HepG2 (cell line): ENCODE data around the gene SDK1. TPM values are rescaled to one million over a fixed set of nuclear protein-coding genes. Genes with fewer than 3 reads are reported as not detected.

Experiments
- ATAC-seq: fragments of 200-7000 bp; cut with Tn5 transposase; 3 replicates; pipeline ENCODE4 v1.9.1; 2020; ENCODE audit warnings: mild to moderate bottlenecking, moderate library complexity
- BruUV-seq: library from RNA; stranded (reverse); fragments of 400-500 nt; replicated peaks from 2 replicates; lab custom pipeline; 2021; lab: Mats Ljungman, UMichigan
- CTCF ChIA-PET: fragments of 300-600 bp; formaldehyde crosslinking; extraction: SDS; loops from one replicate; lab custom pipeline; 2021; ENCODE audit warnings: low total read pairs, inconsistent platforms, low intra/inter-chr PET ratio; lab: Yijun Ruan, JAX
- POLR2A ChIA-PET: fragments of 350-600 bp; sonication (Branson Sonifier 250); formaldehyde crosslinking; loops from one replicate; lab custom pipeline; 2020; ENCODE audit warnings: antibody characterized with exemption, inconsistent platforms; lab: Yijun Ruan, JAX
- DNase-seq: peaks from one replicate; pipeline ENCODE4 v3.0.0-alpha.2; 2015; ENCODE audit warnings: low spot score
- FAIRE-seq: peaks from 3 replicates; lab custom pipeline; 2011; peaks lifted over from hg19 to GRCh38; lab: Jason Lieb, UNC
- H2AFZ ChIP-seq: one replicate; pipeline ENCODE4 v1.6.1; 2011; ENCODE audit warnings: low read length, inconsistent platforms
- H3K27ac ChIP-seq: fragments of 300-600 bp; 3 replicates; pipeline ENCODE4 v1.8.0; 2011; ENCODE audit warnings: mixed run types, mild to moderate bottlenecking, mixed read lengths, low read length, inconsistent platforms; ENCODE audit not compliant: insufficient read depth; ENCODE audit errors: extremely low read length
- H3K27me3 ChIP-seq, 2 experiments: fragments of 200-600 bp in 1 of 2; 2 replicates in 1 of 2; 3 replicates in 1 of 2; pipeline versions ENCODE4 v1.6.0 to v1.8.0; 2011; ENCODE audit warnings: low read length in 2 of 2, mild to moderate bottlenecking in 2 of 2, moderate library complexity in 2 of 2, inconsistent platforms in 1 of 2; ENCODE audit not compliant: insufficient read depth in 2 of 2, control insufficient read depth in 1 of 2
- H3K36me3 ChIP-seq, 2 experiments: fragments of 200-600 bp in 1 of 2; replicated peaks in 1 of 2; 2 replicates in 1 of 2; 3 replicates in 1 of 2; pipeline versions ENCODE4 v1.5.1 to v1.8.0; 2011; ENCODE audit warnings: low read length in 2 of 2, inconsistent platforms in 1 of 2; ENCODE audit not compliant: insufficient read depth in 2 of 2, control insufficient read depth in 1 of 2
- H3K4me1 ChIP-seq: 2 replicates; pipeline ENCODE4 v1.5.1; 2012; ENCODE audit warnings: low read length, inconsistent platforms; ENCODE audit not compliant: insufficient read depth
- H3K4me2 ChIP-seq: 2 replicates; pipeline ENCODE4 v1.6.0; 2011; ENCODE audit warnings: low read depth, low read length, inconsistent platforms
- H3K4me3 ChIP-seq, 3 experiments: fragments of 200-600 bp in 1 of 3; sonication (generic), shearing (Covaris generic) in 1 of 3; replicated peaks in 1 of 3; 2 replicates each; pipeline ENCODE4 v1.5.1; 2011 to 2016; ENCODE audit warnings: low read length in 3 of 3, inconsistent platforms in 2 of 3, low read depth in 2 of 3, mild to moderate bottlenecking in 2 of 3, control low read depth in 1 of 3, mixed read lengths in 1 of 3; ENCODE audit not compliant: insufficient read depth in 1 of 3
- H3K79me2 ChIP-seq: one replicate; pipeline ENCODE4 v1.6.1; 2011; ENCODE audit warnings: low read length, inconsistent platforms; ENCODE audit not compliant: insufficient read depth
- H3K9ac ChIP-seq: 2 replicates; pipeline ENCODE4 v1.6.0; 2011; ENCODE audit warnings: mild to moderate bottlenecking, low read depth, low read length, inconsistent platforms; ENCODE audit not compliant: insufficient read depth
- H3K9me3 ChIP-seq: 2 replicates; pipeline ENCODE4 v1.5.1; 2012; ENCODE audit warnings: mild to moderate bottlenecking, low read length
- H4K20me1 ChIP-seq: 2 replicates; pipeline ENCODE4 v1.6.0; 2011; ENCODE audit warnings: inconsistent platforms, mild to moderate bottlenecking, low read length, moderate library complexity; ENCODE audit not compliant: insufficient read depth
- SOX5 ChIP-seq: IDR thresholded peaks from 2 replicates; pipeline ENCODE4 v1.6.1; 2016; ENCODE audit warnings: borderline replicate concordance
- STAG1 ChIP-seq: sonication (generic); formaldehyde crosslinking; IDR thresholded peaks from 2 replicates; pipeline ENCODE4 v1.4.0; 2020; ENCODE audit warnings: missing genetic modification reagents
- TAF15 ChIP-seq: fragments of 200-400 bp; formaldehyde crosslinking; IDR thresholded peaks from one replicate; pipeline ENCODE4 v1.6.1; 2018; ENCODE audit warnings: mild to moderate bottlenecking, low read depth, low read length; ENCODE audit not compliant: poor library complexity, severe bottlenecking
- ZNF225 ChIP-seq: sonication (generic); formaldehyde crosslinking; IDR thresholded peaks from 2 replicates; pipeline ENCODE4 v1.4.0; 2020; ENCODE audit warnings: mild to moderate bottlenecking, missing genetic modification reagents
- ZNF263 ChIP-seq: sonication (generic); formaldehyde crosslinking; IDR thresholded peaks from 2 replicates; pipeline ENCODE4 v1.4.0; 2020; ENCODE audit warnings: missing genetic modification reagents
- ZNF292 ChIP-seq: sonication (generic); formaldehyde crosslinking; IDR thresholded peaks from 2 replicates; pipeline ENCODE4 v1.8.1; 2022; ENCODE audit warnings: mild to moderate bottlenecking, low read depth, missing genetic modification reagents, borderline replicate concordance
- ZNF431 ChIP-seq: sonication (generic); formaldehyde crosslinking; IDR thresholded peaks from 2 replicates; pipeline ENCODE4 v1.9.0; 2022; ENCODE audit warnings: missing genetic modification reagents, low read depth, mild to moderate bottlenecking, borderline replicate concordance
- ZNF451 ChIP-seq: sonication (generic); formaldehyde crosslinking; IDR thresholded peaks from 2 replicates; pipeline ENCODE4 v1.5.0; 2020; ENCODE audit warnings: mild to moderate bottlenecking, missing genetic modification reagents
- ZNF652 ChIP-seq: IDR thresholded peaks from 2 replicates; pipeline ENCODE4 v1.6.1; 2016; ENCODE audit warnings: low read depth, borderline replicate concordance
- WGBS: methylation state at CpG from one replicate; pipeline ENCODE4 v1.1.6; 2017; ENCODE audit warnings: low lambda C conversion rate; 5-methylcytosine and 5-hydroxymethylcytosine counted together
- in situ Hi-C: cut with HindIII; loops from 2 replicates; pipeline ENCODE4 v1.10.0; 2017; ENCODE audit warnings: low pct_unique_long_range_greater_than_20kb; ENCODE audit not compliant: extremely low pct_ligation_motif_present
- intact Hi-C: fragments of 100-400 bp; cut with micrococcal nuclease; formaldehyde crosslinking; loops from one replicate; pipeline ENCODE4 v1.10.0; 2022; ENCODE audit not compliant: unreplicated experiment
- polyA plus RNA-seq, 8 experiments: library from polyadenylated mRNA; depleted of rRNA in 3 of 8; stranded (reverse) in 7 of 8; unstranded in 1 of 8; fragments of >200 nt; fragmentation: Illumina TruSeq in 4 of 8; extraction: Trizol in 4 of 8; gene quantifications; 2 replicates each; pipeline versions ENCODE4 v1.2.1 to v1.2.3, GENCODE V29; 2011 to 2016; ENCODE audit warnings: low read depth in 4 of 8, missing spikeins in 1 of 8, mixed read lengths in 1 of 8; ENCODE audit not compliant: insufficient read depth in 1 of 8
- total RNA-seq, 5 experiments: library from RNA; depleted of rRNA; stranded (reverse); fragments of >200 nt; fragmentation: Illumina TruSeq; extraction: Trizol; gene quantifications; 2 replicates each; pipeline ENCODE4 v1.2.3, GENCODE V29; 2016; ENCODE audit warnings: low read depth in 1 of 5
- TF ChIP-seq, protein P1 (sequence below): sonication (generic); formaldehyde crosslinking; IDR thresholded peaks from 2 replicates; pipeline ENCODE4 v1.5.1; 2020; ENCODE audit warnings: missing genetic modification reagents, mild to moderate bottlenecking, borderline replicate concordance

Gene SDK1
- total and polyA plus RNA-seq, 2 of the 13 experiments (the other 11 are each of a cell fraction or from before 2014, with no cell fraction given): 0.35 to 2.4 TPM

DNA sequence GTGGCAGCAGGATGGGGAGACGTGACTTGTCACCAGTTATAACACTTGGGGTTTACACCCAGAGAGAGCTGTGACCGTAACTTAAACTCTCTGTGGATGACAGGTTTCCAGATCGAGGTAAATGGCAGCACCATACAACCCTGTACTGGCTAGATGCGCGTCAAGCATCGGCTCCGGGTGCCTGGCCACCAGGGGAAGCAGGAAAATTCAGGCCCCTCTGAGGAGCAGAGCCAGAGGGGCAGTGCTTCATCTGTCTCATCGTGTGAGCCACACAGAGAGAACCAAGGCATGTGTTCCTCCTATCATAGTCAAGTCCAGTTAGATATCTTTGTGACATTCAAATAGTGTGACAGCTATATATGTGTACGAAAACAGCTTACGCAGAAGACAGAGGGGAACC is 728.9 kb downstream of the SDK1 start:
- Histone ChIP-seq H3K36me3 (no peaks in the 10 kb centered on the region), H3K4me3 (no peak overlapping the region), H3K79me2 (no peaks in the 10 kb centered on the region), H3K27ac (no peak overlapping the region), H2AFZ (no peak overlapping the region), H3K4me2 (no peak overlapping the region), H3K4me1 (0 out of 2 replicates have a peak, but pooled peaks cover 7% of the 10 kb centered on the region), H3K9ac (no peak overlapping the region), H3K27me3 (no peaks in the 10 kb centered on the region), H3K9me3 (no peaks in the 10 kb centered on the region), H4K20me1 (no peaks in the 10 kb centered on the region)
- no peak for ATAC-seq
- CTCF ChIA-PET: no interaction called here
- POLR2A ChIA-PET: no interaction called here
- no peak for DNase-seq
- no peak for FAIRE-seq
- no peak for TF ChIP-seq ZNF225 (CRISPR knock-in tag)
- TF ChIP-seq SOX5 (CRISPR knock-in tag): no peak
- TF ChIP-seq, protein P1, sequence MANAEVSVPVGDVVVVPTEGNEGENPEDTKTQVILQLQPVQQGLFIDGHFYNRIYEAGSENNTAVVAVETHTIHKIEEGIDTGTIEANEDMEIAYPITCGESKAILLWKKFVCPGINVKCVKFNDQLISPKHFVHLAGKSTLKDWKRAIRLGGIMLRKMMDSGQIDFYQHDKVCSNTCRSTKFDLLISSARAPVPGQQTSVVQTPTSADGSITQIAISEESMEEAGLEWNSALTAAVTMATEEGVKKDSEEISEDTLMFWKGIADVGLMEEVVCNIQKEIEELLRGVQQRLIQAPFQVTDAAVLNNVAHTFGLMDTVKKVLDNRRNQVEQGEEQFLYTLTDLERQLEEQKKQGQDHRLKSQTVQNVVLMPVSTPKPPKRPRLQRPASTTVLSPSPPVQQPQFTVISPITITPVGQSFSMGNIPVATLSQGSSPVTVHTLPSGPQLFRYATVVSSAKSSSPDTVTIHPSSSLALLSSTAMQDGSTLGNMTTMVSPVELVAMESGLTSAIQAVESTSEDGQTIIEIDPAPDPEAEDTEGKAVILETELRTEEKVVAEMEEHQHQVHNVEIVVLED (CRISPR knock-in tag): no peak
- TF ChIP-seq ZNF431: no peak
- TF ChIP-seq ZNF263 (CRISPR knock-in tag): no peak
- TF ChIP-seq ZNF652: no peak
- TF ChIP-seq STAG1 (CRISPR knock-in tag): no peak
- TF ChIP-seq TAF15: no peak
- no peak for TF ChIP-seq ZNF292 (CRISPR knock-in tag)
- no peak for TF ChIP-seq ZNF451 (CRISPR knock-in tag)
- WGBS: 90% methylated on average over 10 of the region's 10 CpGs
- no TSS peak for BruUV-seq
- in situ Hi-C loops: no loop called here
- intact Hi-C loops: no loop called here
